GM18873 (cell line): ENCODE measurements around the gene DHPS.
"Not testable (repeated sequence)": the region's sequence is repeated elsewhere in the genome, so short reads cannot be mapped to it uniquely, and the experiment has no call there.

Source experiments
- ATAC-seq: cut with Tn5 transposase; IDR thresholded peaks from one replicate; pipeline ENCODE4 v1.9.1; 2021; ENCODE audit warnings: mild to moderate bottlenecking, moderate library complexity, moderate number of reproducible peaks; ENCODE audit not compliant: unreplicated experiment, low FRiP score

DHPS gene

GRCh38 chr19:12705654-12706331 lies 24.1 kb upstream of the DHPS start:
- ATAC-seq = no peak

DNA sequence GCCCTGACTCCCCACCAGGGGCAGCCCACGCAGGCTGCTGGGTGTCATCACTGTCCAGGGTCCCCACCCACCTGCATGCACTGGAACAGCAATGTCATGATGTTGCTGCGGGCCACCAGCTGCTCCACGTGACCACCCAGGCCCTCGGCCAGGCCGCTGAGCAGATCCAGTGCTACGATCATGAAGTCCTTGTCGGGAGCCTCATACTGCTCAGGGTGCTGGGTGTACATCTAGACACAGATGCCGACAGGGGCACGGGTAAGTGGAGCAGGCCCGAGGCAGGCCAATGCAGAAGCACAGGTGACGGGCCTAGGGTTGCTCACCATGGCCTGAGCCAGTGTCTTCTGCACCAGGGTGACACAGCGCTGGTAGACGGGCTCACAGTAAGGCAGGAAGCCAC lies 23.5 kb upstream of the DHPS start:
- ATAC-seq = no peak

GRCh38 chr19:12703046-12703445 lies 21.4 kb upstream of the DHPS start:
- no peak for ATAC-seq

DNA sequence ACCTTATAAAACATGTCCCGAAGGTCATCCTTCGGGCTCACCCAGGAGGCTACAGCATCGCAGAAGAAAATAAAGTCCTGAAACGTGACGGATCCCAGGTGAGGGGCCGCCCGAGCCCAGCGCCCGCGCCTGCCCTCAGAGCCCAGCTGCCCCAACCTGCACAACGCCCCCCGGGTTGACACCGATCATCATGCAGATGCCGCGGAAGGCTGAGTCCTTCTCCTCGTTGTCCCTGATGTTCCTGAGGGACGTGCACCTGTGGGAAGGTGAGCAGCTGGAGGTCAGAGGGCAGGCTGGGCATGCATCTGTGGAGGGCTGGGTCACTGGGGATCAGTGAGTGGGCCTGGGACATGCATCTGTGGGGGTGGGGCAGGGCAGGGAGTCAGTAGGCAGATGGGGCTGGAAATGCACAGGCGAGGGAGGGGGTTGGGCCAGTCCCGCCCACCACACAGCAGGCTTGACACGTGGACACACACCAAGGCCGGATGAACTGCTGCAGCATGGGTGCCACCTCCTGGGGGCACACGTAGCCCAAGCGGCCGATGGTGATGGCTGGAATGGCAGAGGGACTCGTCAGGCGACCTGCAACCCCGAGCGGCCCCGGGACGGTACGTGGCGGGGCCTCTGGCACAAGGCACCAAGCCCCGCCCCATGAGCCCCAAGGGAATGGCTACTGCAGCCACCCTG lies 20.1 kb upstream of the DHPS start:
- no peak for ATAC-seq

DNA sequence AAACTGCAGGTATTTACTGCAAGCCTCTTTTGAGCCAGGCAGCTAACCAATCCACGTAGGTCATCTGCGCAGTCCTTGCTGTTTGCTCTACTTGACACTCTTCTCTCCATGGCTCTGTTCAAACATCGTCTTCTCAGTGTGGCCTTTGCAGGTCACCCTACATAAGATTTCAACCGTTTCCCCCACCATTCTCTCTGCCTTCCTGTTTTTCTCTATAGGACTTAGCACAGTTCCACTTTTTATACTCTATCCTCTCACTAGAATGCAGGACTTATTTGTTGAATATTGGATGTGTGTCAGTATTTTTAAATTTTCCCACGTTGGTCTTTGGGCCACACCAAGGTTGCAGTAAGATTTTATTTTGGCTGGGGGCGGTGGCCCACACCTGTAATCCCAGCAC lies 16.5 kb upstream of the DHPS start:
- no peak for ATAC-seq

DNA sequence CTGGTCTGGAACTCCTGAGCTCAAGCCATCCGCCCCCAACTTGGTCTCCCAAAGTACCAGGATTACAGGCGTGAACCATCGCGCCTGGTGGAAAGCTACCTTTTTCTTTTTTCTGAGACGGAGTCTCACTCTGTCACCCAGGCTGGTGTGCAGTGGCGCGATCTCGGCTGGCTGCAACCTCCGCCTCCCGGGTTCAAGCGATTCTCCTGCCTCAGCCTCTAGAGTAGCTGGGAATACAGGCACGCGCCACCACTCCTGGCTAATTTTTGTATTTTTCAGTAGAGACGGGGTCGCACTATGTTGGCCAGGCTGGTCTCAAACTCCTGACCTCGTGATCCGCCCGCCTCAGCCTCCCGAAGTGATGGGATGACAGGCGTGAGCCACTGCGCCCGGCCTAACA lies 15.7 kb upstream of the DHPS start:
- ATAC-seq = not testable (repeated sequence)

DNA sequence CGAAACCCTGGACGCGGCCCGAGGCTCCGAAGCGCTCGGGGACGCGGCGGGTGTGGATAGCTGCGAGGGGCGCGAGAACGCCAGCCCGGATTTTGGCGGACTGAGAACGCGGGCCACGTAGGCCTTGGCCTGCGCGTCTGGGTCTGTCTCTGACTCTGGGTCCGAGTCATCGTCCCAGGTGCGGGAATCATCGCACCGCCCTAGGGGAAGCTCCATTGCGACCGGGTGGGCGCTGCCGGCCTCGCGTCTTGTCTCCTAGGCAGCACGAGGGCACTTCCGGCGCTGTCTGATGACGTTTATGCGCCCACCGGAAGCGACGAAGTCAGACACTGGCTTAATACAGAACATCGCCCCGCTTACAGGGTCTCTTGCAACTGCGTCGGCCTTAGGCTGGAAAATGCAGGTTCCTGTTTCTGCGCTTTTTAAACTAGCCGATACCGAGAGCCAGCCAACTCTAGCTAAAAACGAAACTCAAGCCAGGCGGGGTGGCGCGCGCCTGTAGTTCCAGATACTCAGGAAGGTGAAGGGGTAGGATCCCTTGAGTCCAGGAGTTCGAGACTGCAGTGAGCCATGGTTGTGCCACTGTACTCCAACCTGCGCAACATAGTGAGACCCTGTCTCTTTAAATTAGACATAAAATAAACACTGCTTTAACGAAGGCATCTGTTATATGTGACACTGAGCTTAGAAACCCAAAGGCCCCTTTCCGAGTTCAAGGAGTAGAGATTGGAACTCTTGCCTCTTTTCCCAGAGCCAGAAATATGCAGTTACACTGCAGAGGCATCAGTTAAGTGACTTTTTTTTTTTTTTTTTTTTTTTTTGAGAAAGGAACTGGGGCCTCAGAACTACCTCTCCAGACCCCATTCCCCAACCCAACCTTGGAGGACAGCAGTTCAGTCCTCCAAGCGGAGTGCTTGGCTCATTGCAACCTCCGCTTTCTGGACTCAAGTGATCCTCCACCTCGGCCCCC lies 15.0 kb upstream of the DHPS start, which contains the start of gene FBXW9:
Gene FBXW9, minus strand, starts transcription at position 266 of the 970 bp plus-strand sequence. Its CDS starts 50 bp downstream, at position 216.
- ATAC-seq = peak; percentile 72

DNA sequence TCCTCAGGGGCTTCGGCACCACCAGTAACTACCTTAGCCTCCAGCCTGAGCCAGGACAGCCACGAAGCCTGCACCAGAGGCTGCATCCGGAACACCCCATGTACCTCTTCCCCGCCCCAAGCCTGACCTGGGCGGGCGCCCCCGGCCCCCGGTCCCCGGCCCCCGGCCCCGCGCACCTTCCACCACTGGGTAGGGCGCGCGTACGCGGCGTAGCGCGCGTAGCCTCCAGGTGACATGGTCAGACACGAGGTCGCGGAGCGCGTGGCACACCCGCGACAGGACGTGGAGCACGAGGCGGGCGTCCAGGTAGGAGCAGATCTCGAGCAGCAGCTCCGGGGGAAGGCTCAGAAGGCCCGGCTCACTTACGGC lies 14.3 kb upstream of the DHPS start:
- ATAC-seq = no peak

DNA sequence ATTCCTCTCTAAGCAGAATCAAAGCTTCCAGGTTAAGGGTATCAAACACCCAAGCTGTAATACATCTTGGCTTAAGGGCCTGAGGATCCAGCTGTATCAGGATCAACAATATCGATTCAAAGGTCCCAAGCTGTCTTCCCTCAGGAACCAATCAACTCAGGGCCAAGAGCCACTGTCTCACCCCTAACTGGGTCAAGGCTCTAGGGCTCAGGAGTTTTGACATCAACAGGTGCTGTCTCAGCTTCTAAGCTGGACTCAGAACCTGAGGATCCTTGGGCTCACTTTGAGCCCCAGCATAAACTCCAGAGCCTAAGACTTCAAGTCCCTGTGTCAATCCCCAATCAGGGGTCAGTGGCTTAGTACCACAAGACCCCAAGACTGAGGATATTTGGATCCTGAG lies 13.8 kb upstream of the DHPS start:
- ATAC-seq = no peak

DNA sequence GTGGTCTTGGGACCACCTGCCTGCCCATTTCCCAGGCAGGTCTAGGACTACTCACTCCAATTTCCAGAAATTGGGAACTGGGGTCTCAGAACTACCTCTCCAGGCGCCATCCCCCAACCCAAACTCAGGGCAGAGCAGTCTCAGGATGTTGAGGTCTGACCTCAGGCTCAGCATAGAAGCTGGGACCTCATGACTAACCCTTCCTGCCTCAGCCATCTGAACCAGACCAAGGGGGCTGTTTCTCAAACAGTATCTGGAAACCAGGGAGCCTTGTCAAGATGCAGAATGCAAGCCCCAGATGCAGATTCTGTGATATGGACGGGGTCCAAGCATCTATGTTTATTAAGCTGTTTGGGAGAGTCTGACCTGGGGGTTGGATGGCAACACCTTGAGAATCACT lies 13.4 kb upstream of the DHPS start:
- ATAC-seq = no peak

GRCh38 chr19:12694641-12695040 lies 13.0 kb upstream of the DHPS start:
- no peak for ATAC-seq

DNA sequence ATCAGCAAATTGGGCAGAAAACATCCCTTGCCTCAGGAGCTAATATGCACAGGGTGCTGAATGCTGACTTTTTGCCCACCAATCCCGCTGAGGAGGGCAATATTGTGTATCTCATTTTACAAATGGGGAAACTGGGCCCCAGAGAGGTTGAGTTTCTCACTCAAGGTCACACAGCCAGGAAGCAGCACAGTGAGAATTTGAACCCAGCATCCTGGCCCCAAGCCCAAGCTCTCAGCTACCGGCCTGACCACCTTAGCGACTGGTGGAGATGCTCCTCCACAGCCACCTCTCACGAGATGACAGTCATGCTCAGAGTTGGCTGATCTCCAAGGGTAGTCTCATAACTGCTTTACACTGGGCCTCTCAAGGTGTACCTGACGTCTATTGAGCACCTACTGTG lies 11.3 kb upstream of the DHPS start:
- no peak for ATAC-seq

- no peak for ATAC-seq
Measured at GRCh38 chr19:12689581-12690216, 8.0 kb upstream of the DHPS start.

DNA sequence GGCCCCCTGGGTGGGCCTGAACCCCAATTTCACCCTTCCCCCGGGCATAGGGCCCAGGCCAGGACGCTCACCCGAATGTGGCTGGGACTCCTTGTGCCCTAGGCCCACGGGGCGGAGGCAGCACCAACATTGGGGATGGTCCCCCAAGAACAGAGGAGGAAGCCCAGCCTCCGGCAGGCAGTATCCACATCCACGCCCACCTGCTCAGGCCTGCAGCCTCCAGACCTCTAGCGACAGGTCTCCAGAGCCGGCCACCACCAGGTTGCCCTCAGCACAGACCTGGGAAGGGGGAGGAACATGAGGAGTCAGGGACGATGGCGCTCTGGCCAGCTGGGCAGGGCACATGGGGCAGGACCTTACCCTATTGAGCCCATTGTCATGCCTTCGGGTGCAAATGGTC lies 7.3 kb upstream of the DHPS start:
- ATAC-seq = no peak

- no peak for ATAC-seq
Measured at GRCh38 chr19:12687496-12688196, 6.0 kb upstream of the DHPS start, which contains the start of gene GNG14. Gene GNG14, plus strand, starts transcription at chr19:12687998. Its CDS starts 51 bp downstream, at chr19:12688049.

- ATAC-seq = no peak
Measured at GRCh38 chr19:12685831-12686230, 4.2 kb upstream of the DHPS start.

DNA sequence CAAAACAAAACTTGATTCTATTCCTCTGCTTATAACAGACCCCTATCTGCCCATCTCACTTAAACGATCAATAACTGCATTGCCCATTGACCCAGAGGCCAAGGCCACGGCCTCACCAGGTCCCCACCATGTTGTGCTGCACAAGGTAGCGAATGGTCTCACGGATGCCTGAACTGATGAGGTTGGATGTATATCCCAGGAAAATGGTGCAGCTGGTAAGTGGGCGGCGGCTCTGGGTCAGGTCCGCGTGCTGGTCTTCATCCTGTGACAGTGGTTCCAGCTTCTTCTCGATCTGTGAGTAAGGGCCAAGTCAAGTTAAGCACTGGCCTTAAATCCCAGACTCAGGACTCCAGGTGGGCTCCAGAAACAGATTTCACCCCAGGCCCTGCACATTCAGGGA lies 1.6 kb downstream of the DHPS start:
- no peak for ATAC-seq

DNA sequence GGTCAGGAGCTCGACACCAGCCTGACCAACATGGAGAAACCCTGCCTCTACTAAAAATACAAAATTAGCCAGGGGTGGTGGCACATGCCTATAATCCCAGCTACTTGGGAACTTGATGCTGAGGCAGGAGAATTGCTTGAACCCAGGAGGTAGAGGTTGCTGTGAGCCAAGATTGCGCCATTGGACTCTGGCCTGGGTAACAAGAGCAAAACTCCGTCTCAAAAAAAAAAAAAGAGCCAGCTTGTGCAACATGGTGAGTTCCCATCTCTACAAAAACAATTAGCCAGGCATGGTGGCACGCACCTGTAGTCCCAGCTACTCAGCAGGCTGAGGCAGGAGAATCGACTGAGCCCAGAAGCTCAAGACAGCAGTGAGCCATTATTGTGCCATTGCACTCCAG lies 3.6 kb downstream of the DHPS start:
- ATAC-seq = not testable (repeated sequence)

DNA sequence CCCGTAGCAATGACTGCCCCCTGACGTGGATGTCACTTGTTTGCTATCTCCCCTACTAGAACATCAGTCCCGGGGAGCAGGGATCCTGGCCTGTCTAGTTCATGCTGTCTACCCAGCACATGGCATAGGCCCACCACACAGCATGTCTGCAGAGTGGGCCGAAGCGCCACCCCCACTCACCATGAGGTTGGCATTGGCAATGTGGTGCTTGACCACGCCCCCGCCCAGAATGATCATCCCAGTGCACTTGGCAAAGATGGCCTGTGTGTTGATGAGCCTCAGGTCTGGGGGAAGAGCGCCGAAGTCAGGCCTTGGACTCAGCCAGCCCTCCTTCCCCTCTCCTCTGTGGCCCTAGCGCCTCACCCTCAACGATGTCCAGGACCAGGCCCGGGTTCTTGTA lies 4.8 kb downstream of the DHPS start:
- no peak for ATAC-seq

DNA sequence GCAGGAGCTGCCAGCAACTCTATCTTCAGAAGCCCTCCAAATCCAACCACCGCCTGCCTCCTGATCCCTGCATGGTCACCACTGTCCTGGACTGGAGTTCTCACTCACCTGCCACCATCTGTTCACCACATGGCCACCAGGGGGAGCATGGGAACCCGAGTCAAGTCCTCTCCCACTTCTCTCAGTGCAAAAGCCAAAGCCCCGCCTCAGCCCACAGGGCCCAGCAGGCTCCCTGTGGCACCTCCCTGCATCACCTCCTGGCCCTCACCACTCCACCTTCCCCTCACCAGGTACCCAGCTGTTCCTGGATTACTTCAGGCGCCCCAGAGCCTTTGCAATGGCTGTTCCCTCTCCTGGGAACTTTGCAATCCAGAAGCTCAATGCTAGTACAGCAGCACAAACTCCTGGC lies 5.3 kb downstream of the DHPS start:
- no peak for ATAC-seq
